T-cell (primary cell): ENCODE results near the gene ABCG1. TPM values are rescaled to one million over a fixed set of nuclear protein-coding genes. Genes with fewer than 3 reads are reported as not detected.
A peak's percentile ranks its signal among the peaks of the same experiment; 100 is the strongest.
"Not testable (repeated sequence)": the region's sequence is repeated elsewhere in the genome, so short reads cannot be mapped to it uniquely, and the experiment has no call there.

Experiments used
- ATAC-seq, 4 experiments: fragments of 200-7000 bp in 3 of 4; fragments of 150-1000 bp in 1 of 4; cut with Tn5 transposase; replicated peaks in 1 of 4; 1 replicate in 3 of 4; 2 replicates in 1 of 4; pipeline ENCODE4 v1.10.0; 2021; ENCODE audit warnings: moderate library complexity in 3 of 4, mild to moderate bottlenecking in 2 of 4, moderate number of reproducible peaks in 1 of 4
- CTCF ChIA-PET, 2 donors: fragments of 300-600 bp; sonication (Branson Sonifier 250); formaldehyde crosslinking; loops; one replicate each; lab custom pipeline; 2022; ENCODE audit warnings: antibody characterized with exemption in 2 of 2; lab: Charles Lee
- POLR2A ChIA-PET, 2 donors: fragments of 300-600 bp; sonication (Branson Sonifier 250); formaldehyde crosslinking; loops; one replicate each; lab custom pipeline; 2022; ENCODE audit warnings: antibody characterized with exemption in 2 of 2; lab: Charles Lee
- DNase-seq, 35 experiments: peaks; one replicate each; pipeline versions ENCODE4 v3.0.0 to v3.0.0-alpha.2; 2013 to 2023
- H3K27ac ChIP-seq: one replicate; pipeline ENCODE4 v1.5.1; 2013; ENCODE audit warnings: low read length
- H3K27me3 ChIP-seq, 2 experiments: replicated peaks in 1 of 2; 1 replicate in 1 of 2; 2 replicates in 1 of 2; pipeline versions ENCODE4 v1.6.1 to v1.7.0; 2013; ENCODE audit warnings: low read length in 1 of 2, mixed read lengths in 1 of 2; ENCODE audit not compliant: control insufficient read depth in 2 of 2, insufficient read depth in 2 of 2; ENCODE audit errors: extremely low read depth in 1 of 2
- H3K36me3 ChIP-seq, 2 donors: 1 replicate in 1 of 2; 2 replicates in 1 of 2; pipeline versions ENCODE4 v1.6.1 to v1.7.0; 2013; ENCODE audit warnings: low read length in 1 of 2; ENCODE audit not compliant: control insufficient read depth in 2 of 2, insufficient read depth in 1 of 2; ENCODE audit errors: extremely low read depth in 1 of 2
- H3K4me1 ChIP-seq, 2 experiments: 1 replicate in 1 of 2; 2 replicates in 1 of 2; pipeline versions ENCODE4 v1.6.1 to v1.7.0; 2013; ENCODE audit warnings: low read length in 2 of 2, mixed read lengths in 1 of 2; ENCODE audit not compliant: insufficient read depth in 2 of 2, control insufficient read depth in 1 of 2; ENCODE audit errors: extremely low read depth in 1 of 2
- H3K4me3 ChIP-seq, 2 donors: 1 replicate in 1 of 2; 2 replicates in 1 of 2; pipeline versions ENCODE4 v1.5.1 to v1.7.0; 2013; ENCODE audit warnings: mild to moderate bottlenecking in 2 of 2, low read length in 1 of 2, moderate library complexity in 1 of 2; ENCODE audit not compliant: control insufficient read depth in 1 of 2; ENCODE audit errors: extremely low read depth in 1 of 2
- H3K9me3 ChIP-seq: 2 replicates; pipeline ENCODE4 v1.7.0; 2013
- H3K27ac Mint-ChIP-seq, 2 donors: one replicate each; pipeline ENCODE4 v1.8.0; 2020 to 2021; ENCODE audit warnings: mild to moderate bottlenecking in 2 of 2, mixed read lengths in 2 of 2
- H3K27me3 Mint-ChIP-seq, 2 donors: one replicate each; pipeline ENCODE4 v1.8.0; 2021 to 2022; ENCODE audit warnings: mixed read lengths in 2 of 2
- H3K36me3 Mint-ChIP-seq: one replicate; pipeline ENCODE4 v1.8.0; 2021; ENCODE audit warnings: mixed read lengths
- H3K4me1 Mint-ChIP-seq, 3 donors: one replicate each; pipeline ENCODE4 v1.8.0; 2020 to 2022; ENCODE audit warnings: mixed read lengths in 3 of 3, mild to moderate bottlenecking in 1 of 3
- H3K4me3 Mint-ChIP-seq, 3 donors: one replicate each; pipeline ENCODE4 v1.8.0; 2020 to 2022; ENCODE audit warnings: mild to moderate bottlenecking in 3 of 3, mixed read lengths in 3 of 3, moderate library complexity in 3 of 3
- H3K9me3 Mint-ChIP-seq, 3 donors: one replicate each; pipeline ENCODE4 v1.8.0; 2020 to 2022; ENCODE audit warnings: mixed read lengths in 3 of 3
- WGBS: methylation state at CpG from one replicate; pipeline ENCODE4 v1.1.5; 2013; ENCODE audit warnings: missing lambda C conversion rate; ENCODE audit not compliant: insufficient coverage; 5-methylcytosine and 5-hydroxymethylcytosine counted together
- total RNA-seq, 35 experiments: library from RNA in 6 of 35; stranded (reverse) in 6 of 35; fragments of 120-200 nt in 1 of 35; gene quantifications; one replicate each; pipeline versions ENCODE4 v1.2.1 to v1.2.4 and lab custom pipeline; 2013 to 2026

The ABCG1 gene
- total RNA-seq, 5 donors from 2014 or later (not counting 1 experiment from before 2014, with no cell fraction given) = 4.1 to 51.1 (median 6.2) TPM

GRCh38 chr21:42291003-42291750 is 72.2 kb downstream of the ABCG1 start:
- DNase-seq = no peak
- WGBS = 97% methylated on average over 35 of the region's 35 CpGs
- Mint-ChIP-seq H3K36me3 (peaks cover 59% of the 10 kb centered on the region), H3K27me3 (no peaks in the 10 kb centered on the region), H3K9me3 (no peaks in the 10 kb centered on the region), H3K4me1 (peaks cover 0 to 4% (median 0%) of the 10 kb centered on the region in 3 donors), H3K27ac (no peak overlapping the region), H3K4me3 (no peak overlapping the region)
- no peaks in the 10 kb centered on the region for H3K27me3 ChIP-seq
- H3K9me3 ChIP-seq = no peaks in the 10 kb centered on the region
- H3K36me3 ChIP-seq = peaks cover 38 to 67% of the 10 kb centered on the region in 2 donors
- POLR2A ChIA-PET = no interaction called here
- no peak overlapping the region for H3K27ac ChIP-seq
- no peak overlapping the region for H3K4me3 ChIP-seq
- CTCF ChIA-PET = no interaction called here
- no peaks in the 10 kb centered on the region for H3K4me1 ChIP-seq
- ATAC-seq = peak in 1 of 4 experiments; percentile 2

GRCh38 chr21:42291751-42292562 is 73.0 kb downstream of the ABCG1 start:
- Mint-ChIP-seq H3K36me3 (peaks cover 59% of the 10 kb centered on the region), H3K27me3 (no peaks in the 10 kb centered on the region), H3K4me3 (no peak overlapping the region), H3K9me3 (no peaks in the 10 kb centered on the region), H3K4me1 (peaks cover 0 to 4% (median 0%) of the 10 kb centered on the region in 3 donors), H3K27ac (no peak overlapping the region)
- ChIA-PET POLR2A (no interaction called here), CTCF (no interaction called here)
- Histone ChIP-seq H3K4me1 (no peaks in the 10 kb centered on the region), H3K36me3 (peaks cover 33 to 60% of the 10 kb centered on the region in 2 donors), H3K27ac (no peak overlapping the region), H3K9me3 (no peaks in the 10 kb centered on the region), H3K27me3 (no peaks in the 10 kb centered on the region), H3K4me3 (no peak overlapping the region)
- 95% methylated on average over 20 of the region's 22 CpGs for WGBS
- peak in 1 of 4 experiments; percentile 25 for ATAC-seq
- DNase-seq = no peak

DNA sequence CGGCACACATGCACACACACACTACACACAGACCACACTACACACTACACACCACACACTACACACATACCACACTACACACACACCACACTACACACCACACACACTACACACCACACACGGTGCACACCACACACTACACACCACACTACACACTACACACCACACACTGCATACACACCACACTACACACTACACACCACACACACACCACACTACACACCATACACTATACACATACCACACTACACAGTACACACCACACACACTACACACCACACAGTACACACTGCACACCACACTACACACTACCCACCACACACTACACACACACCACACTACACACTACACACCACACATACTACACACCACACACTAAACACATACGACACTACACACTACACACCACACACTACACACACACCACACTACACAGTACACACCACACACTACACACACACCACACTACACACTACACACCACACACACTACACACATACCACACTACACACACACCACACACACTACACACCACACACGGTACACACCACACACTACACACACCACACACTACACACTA is 73.7 kb downstream of the ABCG1 start:
- DNase-seq, CTCF ChIA-PET, H3K27ac Mint-ChIP-seq, ATAC-seq, H3K27ac ChIP-seq, H3K4me1 Mint-ChIP-seq, H3K4me1 ChIP-seq, H3K9me3 Mint-ChIP-seq, H3K4me3 ChIP-seq, POLR2A ChIA-PET, H3K9me3 ChIP-seq, H3K4me3 Mint-ChIP-seq, H3K27me3 Mint-ChIP-seq, H3K27me3 ChIP-seq: not testable (repeated sequence)
- peaks cover 59% of the 10 kb centered on the region for H3K36me3 Mint-ChIP-seq
- peaks cover 33 to 55% of the 10 kb centered on the region in 2 donors for H3K36me3 ChIP-seq
- WGBS = 100% methylated on average over 4 of the region's 4 CpGs

GRCh38 chr21:42293649-42294272 is 74.8 kb downstream of the ABCG1 start:
- H3K36me3 ChIP-seq = peaks cover 28 to 48% of the 10 kb centered on the region in 2 donors
- no peak overlapping the region for H3K4me3 ChIP-seq
- H3K9me3 ChIP-seq = no peaks in the 10 kb centered on the region
- H3K27ac ChIP-seq = no peak overlapping the region
- ChIA-PET CTCF (no interaction called here), POLR2A (no interaction called here)
- no peak overlapping the region for H3K27ac Mint-ChIP-seq
- H3K9me3 Mint-ChIP-seq = no peaks in the 10 kb centered on the region
- no peak for DNase-seq
- H3K4me1 ChIP-seq = no peaks in the 10 kb centered on the region
- H3K27me3 ChIP-seq = no peaks in the 10 kb centered on the region
- H3K4me3 Mint-ChIP-seq = no peak overlapping the region
- H3K36me3 Mint-ChIP-seq = peaks cover 48% of the 10 kb centered on the region
- ATAC-seq = no peak
- WGBS = 93% methylated on average over 10 of the region's 17 CpGs
- no peaks in the 10 kb centered on the region for H3K27me3 Mint-ChIP-seq
- H3K4me1 Mint-ChIP-seq = peaks cover 0 to 4% (median under 1%) of the 10 kb centered on the region in 3 donors

DNA sequence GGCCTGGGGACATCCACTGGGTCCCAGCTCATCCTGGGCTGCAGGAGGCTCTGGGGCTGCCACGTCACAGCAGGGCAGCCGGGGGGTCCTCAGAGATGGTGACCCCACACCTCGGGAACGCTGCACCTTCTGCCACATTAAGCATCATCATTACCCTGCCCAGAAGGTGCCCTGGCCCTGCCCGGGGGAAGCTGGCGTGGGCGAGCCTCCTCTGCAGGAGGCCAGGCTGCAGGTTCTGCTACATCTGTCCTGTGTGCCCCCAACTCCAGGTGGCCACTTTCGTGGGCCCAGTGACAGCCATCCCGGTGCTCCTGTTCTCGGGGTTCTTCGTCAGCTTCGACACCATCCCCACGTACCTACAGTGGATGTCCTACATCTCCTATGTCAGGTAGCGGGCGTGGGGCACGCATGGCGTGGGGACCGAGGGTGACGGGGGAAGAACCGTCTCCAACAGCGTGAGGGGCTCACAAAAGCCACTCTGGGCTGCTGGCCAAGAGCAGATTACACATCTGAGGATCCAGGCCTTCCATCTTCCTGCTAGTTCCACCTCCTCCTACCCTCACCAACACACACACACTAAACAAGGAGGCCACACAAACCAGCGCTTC is 75.4 kb downstream of the ABCG1 start:
- WGBS = 97% methylated on average over 21 of the region's 22 CpGs
- Histone ChIP-seq H3K36me3 (peaks cover 22 to 42% of the 10 kb centered on the region in 2 donors), H3K9me3 (no peaks in the 10 kb centered on the region), H3K4me3 (no peak overlapping the region), H3K27me3 (no peaks in the 10 kb centered on the region), H3K4me1 (peaks cover 0 to 3% of the 10 kb centered on the region in 2 experiments), H3K27ac (no peak overlapping the region)
- Mint-ChIP-seq H3K4me3 (no peak overlapping the region), H3K4me1 (peaks cover 4 to 6% (median 5%) of the 10 kb centered on the region in 3 donors), H3K9me3 (no peaks in the 10 kb centered on the region), H3K36me3 (peaks cover 42% of the 10 kb centered on the region), H3K27me3 (no peaks in the 10 kb centered on the region), H3K27ac (no peak overlapping the region)
- ChIA-PET POLR2A (no interaction called here), CTCF (interaction anchor here in 1 of 2 donors (0.6 kb wide), 1 partner anchor 160 kb away, joined by 3 read pairs; no protein-coding TSS in a partner anchor)
- DNase-seq (no peak), ATAC-seq (no peak)
